Fibroblast of upper back skin (primary cell): ENCODE measurements around the gene HELQ.

Experiments used
- DNase-seq: peaks from one replicate; pipeline ENCODE4 v3.0.0-alpha.2; 2013

Gene HELQ

GRCh38 chr4:83370640-83370906, 85.0 kb downstream of the HELQ start:
- peak; percentile 25 for DNase-seq

- DNase-seq, result peak; percentile 40
These were observed 85.6 kb downstream of the HELQ start for GRCh38 chr4:83369831-83370639.

GRCh38 chr4:83364312-83364711, 91.3 kb downstream of the HELQ start:
- DNase-seq, result no peak

- peak; percentile 44 for DNase-seq
These were observed 92.9 kb downstream of the HELQ start for GRCh38 chr4:83362492-83363329.

GRCh38 chr4:83361416-83362103, 94.1 kb downstream of the HELQ start:
- no peak for DNase-seq

GRCh38 chr4:83360018-83360417, 95.6 kb downstream of the HELQ start:
- DNase-seq, result no peak

DNA sequence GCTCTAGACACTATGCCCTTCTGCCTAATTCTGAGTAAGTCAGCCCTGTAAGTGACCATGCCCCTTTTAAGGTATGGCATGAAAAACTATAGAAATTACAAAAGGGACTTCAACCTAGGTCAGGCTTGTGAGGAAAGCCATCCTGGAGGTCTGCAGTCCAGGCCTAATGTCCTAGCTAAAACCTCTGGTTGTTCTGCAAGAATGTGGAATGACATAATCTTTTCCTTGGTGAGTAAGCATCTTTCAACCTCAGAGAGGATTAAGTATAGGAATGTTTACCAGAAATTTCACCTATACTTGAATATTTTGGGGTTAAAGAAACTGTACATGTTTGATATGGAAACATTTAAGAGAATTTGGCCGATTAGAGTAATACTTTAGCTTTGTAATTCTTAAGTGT, 97.2 kb downstream of the HELQ start:
- DNase-seq, result peak; percentile 87
